CD14-positive monocyte (primary cell): Measurements from ENCODE around the gene KCNN2. TPM values are rescaled to one million over a fixed set of nuclear protein-coding genes. Genes with fewer than 3 reads are reported as not detected.

Source experiments
- DNase-seq, 3 donors: peaks; one replicate each; pipeline ENCODE4 v3.0.0-alpha.2; 2011 to 2022
- H2AFZ ChIP-seq: 2 replicates; pipeline ENCODE4 v1.6.0; 2012; ENCODE audit warnings: mild to moderate bottlenecking, low read depth, low read length, inconsistent platforms; ENCODE audit not compliant: insufficient read depth, poor library complexity, severe bottlenecking
- H3K27ac ChIP-seq, 2 donors: 1 replicate in 1 of 2; 2 replicates in 1 of 2; pipeline ENCODE4 v1.5.1; 2012 to 2013; ENCODE audit warnings: low read length in 2 of 2, control low read depth in 1 of 2, inconsistent platforms in 1 of 2, low read depth in 1 of 2, mild to moderate bottlenecking in 1 of 2
- H3K27me3 ChIP-seq, 2 donors: one replicate each; pipeline versions ENCODE4 v1.6.0 to v1.6.1; 2011 to 2013; ENCODE audit warnings: low read length in 2 of 2; ENCODE audit not compliant: control insufficient read depth in 2 of 2, insufficient read depth in 2 of 2
- H3K36me3 ChIP-seq, 2 donors: replicated peaks in 1 of 2; 1 replicate in 1 of 2; 2 replicates in 1 of 2; pipeline versions ENCODE4 v1.5.1 to v1.6.1; 2012 to 2013; ENCODE audit warnings: low read length in 2 of 2, control low read depth in 1 of 2, inconsistent platforms in 1 of 2, mild to moderate bottlenecking in 1 of 2; ENCODE audit not compliant: insufficient read depth in 2 of 2, control insufficient read depth in 1 of 2
- H3K4me1 ChIP-seq, 2 donors: 1 replicate in 1 of 2; 2 replicates in 1 of 2; pipeline versions ENCODE4 v1.5.1 to v1.6.1; 2012 to 2013; ENCODE audit warnings: low read length in 2 of 2, control low read depth in 1 of 2, inconsistent platforms in 1 of 2, mild to moderate bottlenecking in 1 of 2, moderate library complexity in 1 of 2; ENCODE audit not compliant: insufficient read depth in 2 of 2, control insufficient read depth in 1 of 2
- H3K4me2 ChIP-seq: replicated peaks from 2 replicates; pipeline ENCODE3; 2012; ENCODE audit warnings: low read length, moderate library complexity, mild to moderate bottlenecking; ENCODE audit not compliant: poor library complexity, severe bottlenecking; ENCODE audit errors: extremely low read depth
- H3K4me3 ChIP-seq, 3 experiments: fragments of 200-600 bp in 1 of 3; sonication (generic) in 1 of 3; replicated peaks in 1 of 3; 1 replicate in 2 of 3; 2 replicates in 1 of 3; pipeline ENCODE4 v1.5.1; 2011 to 2013; ENCODE audit warnings: low read length in 3 of 3, mild to moderate bottlenecking in 3 of 3, control low read depth in 2 of 3, low read depth in 2 of 3, inconsistent platforms in 1 of 3, moderate library complexity in 1 of 3
- H3K79me2 ChIP-seq: 2 replicates; pipeline ENCODE4 v1.6.0; 2012; ENCODE audit warnings: mild to moderate bottlenecking, control low read depth, inconsistent platforms, low read length, moderate library complexity; ENCODE audit not compliant: insufficient read depth
- H3K9ac ChIP-seq: 2 replicates; pipeline ENCODE4 v1.6.0; 2017; ENCODE audit warnings: low read length, mild to moderate bottlenecking; ENCODE audit not compliant: insufficient read depth, poor library complexity, severe bottlenecking
- H3K9me3 ChIP-seq, 2 donors: replicated peaks in 1 of 2; 1 replicate in 1 of 2; 2 replicates in 1 of 2; pipeline versions ENCODE4 v1.5.1 to v1.6.1; 2012 to 2013; ENCODE audit warnings: low read length in 2 of 2, control low read depth in 1 of 2; ENCODE audit not compliant: control insufficient read depth in 1 of 2, insufficient read depth in 1 of 2
- H4K20me1 ChIP-seq: 2 replicates; pipeline ENCODE4 v1.6.0; 2012; ENCODE audit warnings: mild to moderate bottlenecking, low read length, control low read depth, moderate library complexity; ENCODE audit not compliant: insufficient read depth
- H3K27ac Mint-ChIP-seq, 7 donors: one replicate each; pipeline ENCODE4 v1.8.0; 2020; ENCODE audit warnings: mild to moderate bottlenecking in 7 of 7, mixed read lengths in 7 of 7, moderate library complexity in 6 of 7, inconsistent platforms in 2 of 7
- H3K27me3 Mint-ChIP-seq, 3 donors: one replicate each; pipeline ENCODE4 v1.8.0; 2021 to 2022; ENCODE audit warnings: low read depth in 3 of 3, mild to moderate bottlenecking in 3 of 3, mixed read lengths in 3 of 3, moderate library complexity in 3 of 3, inconsistent platforms in 1 of 3
- H3K36me3 Mint-ChIP-seq, 2 donors: one replicate each; pipeline ENCODE4 v1.8.0; 2020; ENCODE audit warnings: mixed read lengths in 2 of 2, inconsistent platforms in 1 of 2, mild to moderate bottlenecking in 1 of 2
- H3K4me1 Mint-ChIP-seq: one replicate; pipeline ENCODE4 v1.8.0; 2020; ENCODE audit warnings: mild to moderate bottlenecking, mixed read lengths
- H3K4me3 Mint-ChIP-seq, 2 donors: one replicate each; pipeline ENCODE4 v1.8.0; 2020; ENCODE audit warnings: mild to moderate bottlenecking in 2 of 2, mixed read lengths in 2 of 2, moderate library complexity in 1 of 2
- H3K9me3 Mint-ChIP-seq, 7 donors: one replicate each; pipeline ENCODE4 v1.8.0; 2020 to 2022; ENCODE audit warnings: mixed read lengths in 7 of 7, mild to moderate bottlenecking in 6 of 7, moderate library complexity in 6 of 7, inconsistent platforms in 2 of 7
- CTCF ChIP-seq: fragments of 200-600 bp; IDR thresholded peaks from one replicate; pipeline ENCODE4 v1.8.0; 2022; ENCODE audit warnings: antibody characterized with exemption, mild to moderate bottlenecking
- WGBS: methylation state at CpG from one replicate; pipeline ENCODE4 v1.1.5; 2013; ENCODE audit warnings: missing lambda C conversion rate; ENCODE audit not compliant: insufficient coverage; 5-methylcytosine and 5-hydroxymethylcytosine counted together
- intact Hi-C, 2 donors: fragments of 100-400 bp; cut with micrococcal nuclease; formaldehyde crosslinking; loops; one replicate each; pipeline versions ENCODE4 v1.15.0 to v1.15.1; 2023
- polyA plus RNA-seq, 3 donors: library from polyadenylated mRNA; depleted of rRNA in 1 of 3; unstranded in 2 of 3; stranded (reverse) in 1 of 3; fragments of 300-500 nt in 2 of 3; fragments of >200 nt in 1 of 3; fragmentation: Illumina TruSeq in 2 of 3; gene quantifications; 1 replicate in 2 of 3; 2 replicates in 1 of 3; pipeline ENCODE4 v1.2.3, GENCODE V29; 2012 to 2021

KCNN2 gene
- polyA plus RNA-seq, 3 donors, result not detected

GRCh38 chr5:114435885-114436299 lies 74.0 kb downstream of the KCNN2 start:
- no peaks in the 10 kb centered on the region for H3K36me3 Mint-ChIP-seq
- intact Hi-C loops, result no loop called here
- H3K4me2 ChIP-seq, result no peak overlapping the region
- H3K4me1 ChIP-seq, result no peaks in the 10 kb centered on the region
- no peaks in the 10 kb centered on the region for H3K4me1 Mint-ChIP-seq
- H3K27ac Mint-ChIP-seq, result no peak overlapping the region
- H2AFZ ChIP-seq, result no peak overlapping the region
- no peaks in the 10 kb centered on the region for H3K79me2 ChIP-seq
- no peaks in the 10 kb centered on the region for H4K20me1 ChIP-seq
- no peak for TF ChIP-seq CTCF
- WGBS, result 83% methylated on average over 1 of the region's 1 CpG
- H3K4me3 ChIP-seq, result no peak overlapping the region
- H3K4me3 Mint-ChIP-seq, result no peak overlapping the region
- no peak for DNase-seq
- H3K27ac ChIP-seq, result no peak overlapping the region
- no peaks in the 10 kb centered on the region for H3K9me3 Mint-ChIP-seq
- H3K27me3 ChIP-seq, result no peaks in the 10 kb centered on the region
- H3K9ac ChIP-seq, result no peak overlapping the region
- no peaks in the 10 kb centered on the region for H3K36me3 ChIP-seq
- no peaks in the 10 kb centered on the region for H3K9me3 ChIP-seq
- H3K27me3 Mint-ChIP-seq, result peaks cover 5 to 19% (median 12%) of the 10 kb centered on the region in 3 donors

GRCh38 chr5:114437936-114438335 lies 76.1 kb downstream of the KCNN2 start:
- Histone ChIP-seq H3K4me2 (no peak overlapping the region), H4K20me1 (no peaks in the 10 kb centered on the region), H3K27ac (no peak overlapping the region), H3K4me3 (no peak overlapping the region), H3K27me3 (no peaks in the 10 kb centered on the region), H3K9ac (no peak overlapping the region), H3K79me2 (no peaks in the 10 kb centered on the region), H3K4me1 (no peaks in the 10 kb centered on the region), H3K36me3 (no peaks in the 10 kb centered on the region), H3K9me3 (no peaks in the 10 kb centered on the region), H2AFZ (no peak overlapping the region)
- Mint-ChIP-seq H3K27ac (no peak overlapping the region), H3K4me1 (no peaks in the 10 kb centered on the region), H3K9me3 (no peaks in the 10 kb centered on the region), H3K27me3 (peaks cover 5 to 13% (median 10%) of the 10 kb centered on the region in 3 donors), H3K36me3 (no peaks in the 10 kb centered on the region), H3K4me3 (no peak overlapping the region)
- TF ChIP-seq CTCF, result no peak
- WGBS, result no CpG with 5 or more reads among the region's 2 CpGs
- intact Hi-C loops, result no loop called here
- DNase-seq, result no peak
